DLD1 (cell line): ENCODE data around the gene DCST1.

Source experiments
- in situ Hi-C: cut with HindIII; loops from 2 replicates; pipeline ENCODE4 v1.10.0; 2017; ENCODE audit warnings: low sequenced_read_pairs

The DCST1 gene

GRCh38 chr1:155070721-155071569 is 37.3 kb downstream of the DCST1 start:
- in situ Hi-C loops, result no loop called here

- in situ Hi-C loops, result no loop called here
These were observed 38.1 kb downstream of the DCST1 start for GRCh38 chr1:155071701-155072100.

GRCh38 chr1:155072531-155073289 is 39.1 kb downstream of the DCST1 start:
- in situ Hi-C loops, result no loop called here

GRCh38 chr1:155073377-155074242 is 40.0 kb downstream of the DCST1 start:
- in situ Hi-C loops, result no loop called here

- in situ Hi-C loops, result no loop called here
These were observed 41.9 kb downstream of the DCST1 start for GRCh38 chr1:155075535-155075934.

- in situ Hi-C loops, result no loop called here
These were observed 42.7 kb downstream of the DCST1 start for GRCh38 chr1:155076371-155076770.

- in situ Hi-C loops, result no loop called here
These were observed 43.7 kb downstream of the DCST1 start for GRCh38 chr1:155077346-155077745.

- in situ Hi-C loops, result no loop called here
These were observed 44.3 kb downstream of the DCST1 start for GRCh38 chr1:155077758-155078445.

- in situ Hi-C loops, result no loop called here
These were observed 45.0 kb downstream of the DCST1 start, which contains the start of gene EFNA3 for GRCh38 chr1:155078469-155079209. Gene EFNA3, plus strand, starts transcription at chr1:155078837. Its CDS starts 105 bp downstream, at chr1:155078942.

GRCh38 chr1:155079210-155079486 is 45.5 kb downstream of the DCST1 start:
- in situ Hi-C loops, result no loop called here

- in situ Hi-C loops, result no loop called here
These were observed 46.1 kb downstream of the DCST1 start for GRCh38 chr1:155079487-155080311.

- in situ Hi-C loops, result no loop called here
These were observed 46.9 kb downstream of the DCST1 start for GRCh38 chr1:155080312-155081228.

GRCh38 chr1:155081472-155082300 is 48.1 kb downstream of the DCST1 start:
- in situ Hi-C loops, result no loop called here

GRCh38 chr1:155082301-155083051 is 48.9 kb downstream of the DCST1 start:
- in situ Hi-C loops, result no loop called here

GRCh38 chr1:155083052-155083541 is 49.5 kb downstream of the DCST1 start:
- in situ Hi-C loops, result no loop called here
